ENCODE results near the gene ZNF224. TPM values are rescaled to one million over a fixed set of nuclear protein-coding genes. Genes with fewer than 3 reads are reported as not detected.
"Not testable (repeated sequence)": the region's sequence is repeated elsewhere in the genome, so short reads cannot be mapped to it uniquely, and the experiment has no call there.

ZNF224 gene
- total and polyA plus RNA-seq, 5 donors from 2014 or later: 9.4 to 42.5 (median 12.7) TPM

DNA sequence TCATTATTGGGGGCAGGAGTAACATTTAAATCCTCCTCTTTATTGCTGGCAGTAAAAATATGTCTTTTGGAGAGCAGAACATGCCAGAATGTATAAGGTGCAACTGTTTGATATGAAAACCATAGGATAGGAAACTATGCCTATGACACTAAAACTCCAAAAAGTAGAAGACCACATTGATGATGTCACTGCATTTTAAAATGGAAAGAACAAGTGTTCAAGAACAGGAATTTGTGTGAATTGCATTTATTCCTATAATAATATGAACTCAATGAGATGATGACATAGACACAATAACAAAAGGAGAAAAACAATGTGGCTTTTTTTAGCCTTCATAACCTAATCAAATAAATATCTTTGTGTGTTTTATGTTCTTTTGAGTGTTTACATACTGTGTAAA lies 15.3 kb downstream of the ZNF224 start:
- H3K4me1 Mint-ChIP-seq: peaks cover 4 to 22% (median 16%) of the 10 kb centered on the region in 4 donors
- DNase-seq (no peak), ATAC-seq (ENCODE audit: low read depth in 2 of 2) (no peak)
- H3K27me3 Mint-ChIP-seq: no peaks in the 10 kb centered on the region
- peaks cover 21% of the 10 kb centered on the region for H3K36me3 ChIP-seq (ENCODE audit: control insufficient read depth, insufficient read depth, low read length)
- peaks cover 0 to 64% (median 25%) of the 10 kb centered on the region in 7 donors for H3K9me3 Mint-ChIP-seq
- peaks cover 22% of the 10 kb centered on the region for H3K4me1 ChIP-seq (ENCODE audit: control insufficient read depth, insufficient read depth, low read length, poor library complexity, severe bottlenecking)
- H3K4me3 Mint-ChIP-seq: peak overlapping the region in 1 of 4 donors; percentile 35
- H3K27me3 ChIP-seq (ENCODE audit: control insufficient read depth, insufficient read depth, low read length): no peaks in the 10 kb centered on the region
- H3K9me3 ChIP-seq (ENCODE audit: control insufficient read depth in 2 of 2, low read length in 2 of 2): peaks cover 52 to 74% of the 10 kb centered on the region in 2 experiments
- no peak overlapping the region for H3K4me3 ChIP-seq (ENCODE audit: low read depth, low read length)
- H3K27ac Mint-ChIP-seq: no peak overlapping the region
- H3K36me3 Mint-ChIP-seq: peaks cover 26% of the 10 kb centered on the region
- no peak overlapping the region for H3K27ac ChIP-seq (ENCODE audit: insufficient read depth, low read length, poor library complexity, severe bottlenecking)

DNA sequence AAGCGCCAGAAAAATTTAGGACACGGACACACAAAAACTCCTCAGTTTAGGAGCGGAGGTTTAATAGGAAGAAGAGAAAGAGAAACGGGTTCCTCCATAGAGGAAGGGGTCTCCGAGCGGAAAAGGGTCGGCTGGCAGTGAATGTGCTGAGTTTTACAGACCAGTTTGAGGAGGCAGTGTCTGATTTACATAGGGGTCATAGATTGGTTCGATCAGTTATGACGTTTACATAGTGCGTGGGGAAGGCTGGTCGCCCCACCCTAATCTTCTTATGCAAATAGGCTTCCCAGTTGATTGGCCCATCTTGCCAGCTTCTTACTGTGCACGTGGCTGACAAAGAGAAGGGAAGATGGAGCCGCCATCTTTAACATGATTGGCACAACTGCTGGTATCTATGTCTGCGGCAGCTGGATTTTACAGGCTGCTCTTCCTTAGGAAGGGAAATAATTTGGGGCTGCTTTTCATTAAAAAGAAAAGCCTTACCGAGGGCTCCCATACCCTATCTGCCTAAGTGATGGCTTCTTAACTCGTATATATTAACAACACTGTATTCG lies 17.8 kb downstream of the ZNF224 start:
- DNase-seq: peak in 1 of 3 donors; percentile 15
- H3K36me3 Mint-ChIP-seq: peaks cover 20% of the 10 kb centered on the region

DNA sequence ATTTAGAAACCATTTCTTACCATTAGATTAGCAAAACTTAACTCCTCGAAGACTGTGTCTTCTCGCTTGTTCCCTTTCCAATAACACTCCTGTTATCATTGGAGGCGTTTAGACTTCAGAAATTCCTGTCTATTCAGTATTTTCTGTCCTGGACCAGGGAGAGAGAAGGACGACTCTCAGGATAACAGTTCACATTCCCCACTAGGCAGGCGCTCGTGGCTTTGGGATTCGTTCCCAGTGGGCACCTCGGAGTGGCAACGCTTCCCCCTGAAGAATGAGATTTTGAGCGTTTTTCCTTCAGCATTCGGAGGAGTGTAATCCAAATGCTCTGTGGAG lies 18.6 kb downstream of the ZNF224 start:
- H3K4me3 Mint-ChIP-seq: peak overlapping the region; percentile 99 to 100 (median 99)
- peak overlapping the region in 2 of 3 donors; percentile 94 to 97 for H3K27ac Mint-ChIP-seq
- Histone ChIP-seq H3K27ac (ENCODE audit: insufficient read depth, low read length, poor library complexity, severe bottlenecking) (no peak overlapping the region), H3K27me3 (ENCODE audit: control insufficient read depth, insufficient read depth, low read length) (no peaks in the 10 kb centered on the region), H3K36me3 (ENCODE audit: control insufficient read depth, insufficient read depth, low read length) (peaks cover 8% of the 10 kb centered on the region), H3K4me1 (ENCODE audit: control insufficient read depth, insufficient read depth, low read length, poor library complexity, severe bottlenecking) (peaks cover 27% of the 10 kb centered on the region), H3K4me3 (ENCODE audit: low read depth, low read length) (peak overlapping the region; percentile 98), H3K9me3 (ENCODE audit: control insufficient read depth in 2 of 2, low read length in 2 of 2) (peaks cover 28 to 44% of the 10 kb centered on the region in 2 experiments)
- DNase-seq: no peak
- H3K9me3 Mint-ChIP-seq: peaks cover 0 to 36% (median 16%) of the 10 kb centered on the region in 7 donors
- no peak for ATAC-seq (ENCODE audit: low read depth in 2 of 2)
- H3K27me3 Mint-ChIP-seq: no peaks in the 10 kb centered on the region
- peaks cover 13 to 36% (median 26%) of the 10 kb centered on the region in 4 donors for H3K4me1 Mint-ChIP-seq
- H3K36me3 Mint-ChIP-seq: peaks cover 20% of the 10 kb centered on the region

More for the DNA sequence above, 17.8 kb downstream of the ZNF224 start:
- Mint-ChIP-seq H3K27ac (no peak overlapping the region), H3K4me3 (peak overlapping the region; percentile 99 to 100 (median 99)), H3K4me1 (peaks cover 13 to 36% (median 25%) of the 10 kb centered on the region in 4 donors), H3K27me3 (no peaks in the 10 kb centered on the region), H3K9me3 (peaks cover 0 to 44% (median 18%) of the 10 kb centered on the region in 7 donors)
- Histone ChIP-seq H3K9me3 (ENCODE audit: control insufficient read depth in 2 of 2, low read length in 2 of 2) (peaks cover 36 to 52% of the 10 kb centered on the region in 2 experiments), H3K4me3 (ENCODE audit: low read depth, low read length) (peak overlapping the region; percentile 98), H3K27ac (ENCODE audit: insufficient read depth, low read length, poor library complexity, severe bottlenecking) (no peak overlapping the region), H3K4me1 (ENCODE audit: control insufficient read depth, insufficient read depth, low read length, poor library complexity, severe bottlenecking) (peaks cover 27% of the 10 kb centered on the region), H3K27me3 (ENCODE audit: control insufficient read depth, insufficient read depth, low read length) (no peaks in the 10 kb centered on the region), H3K36me3 (ENCODE audit: control insufficient read depth, insufficient read depth, low read length) (peaks cover 8% of the 10 kb centered on the region)
- ATAC-seq (ENCODE audit: low read depth in 2 of 2): no peak

DNA sequence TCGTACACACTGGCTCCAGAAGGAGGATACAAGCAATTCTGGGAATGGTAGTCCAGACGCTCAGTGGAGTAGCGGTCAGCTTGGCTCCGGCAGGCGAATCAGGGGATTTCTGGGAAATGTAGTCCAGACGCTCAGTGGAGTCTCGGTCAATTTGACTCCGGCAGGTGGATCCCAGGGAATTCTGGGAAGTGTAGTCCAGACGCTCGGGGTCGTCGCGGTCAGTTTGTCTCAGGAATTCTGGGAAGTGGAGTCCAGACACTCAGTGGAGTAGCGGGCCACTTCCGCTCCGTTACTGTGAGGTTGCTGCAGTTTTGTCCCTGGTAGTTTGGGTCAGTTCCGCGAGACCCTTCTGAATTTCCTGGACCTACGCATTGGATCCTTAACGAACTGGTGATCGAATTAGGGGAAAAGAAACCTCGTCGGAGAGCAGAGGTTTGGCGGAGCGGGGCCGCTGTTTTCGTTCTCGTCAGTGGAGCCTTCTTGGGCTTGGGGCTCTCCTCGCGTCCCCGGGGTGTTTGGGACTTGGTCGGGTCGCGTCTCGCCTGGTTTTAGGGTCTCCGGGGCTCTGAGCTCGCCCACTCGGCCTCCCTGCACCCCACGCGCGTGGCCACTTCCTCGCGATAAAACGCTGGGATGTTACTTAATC lies 19.1 kb downstream of the ZNF224 start, which contains the start of gene ZNF225:
ZNF225 (plus strand) TSS at position 262 of the 646 bp plus-strand sequence. CDS start 2,429 bp downstream, outside the sequence.
- peak within 1 kb of the TSS; percentile 98 for H3K4me3 ChIP-seq (ENCODE audit: low read depth, low read length)
- no peaks in the 10 kb centered on the region for H3K27me3 Mint-ChIP-seq
- H3K36me3 Mint-ChIP-seq: peaks cover 19% of the 10 kb centered on the region
- H3K9me3 Mint-ChIP-seq: peaks cover 0 to 31% (median 11%) of the 10 kb centered on the region in 7 donors
- H3K27ac ChIP-seq (ENCODE audit: insufficient read depth, low read length, poor library complexity, severe bottlenecking): peak within 1 kb of the TSS; percentile 43
- H3K27me3 ChIP-seq (ENCODE audit: control insufficient read depth, insufficient read depth, low read length): no peaks in the 10 kb centered on the region
- H3K4me3 Mint-ChIP-seq: peak within 1 kb of the TSS; percentile 99 to 100 (median 99)
- DNase-seq (peak; percentile 72 to 95 (median 80)), ATAC-seq (ENCODE audit: low read depth in 2 of 2) (peak; percentile 97 to 99)
- peaks cover 13 to 36% (median 26%) of the 10 kb centered on the region in 4 donors for H3K4me1 Mint-ChIP-seq
- peaks cover 27% of the 10 kb centered on the region for H3K4me1 ChIP-seq (ENCODE audit: control insufficient read depth, insufficient read depth, low read length, poor library complexity, severe bottlenecking)
- peaks cover 11% of the 10 kb centered on the region for H3K36me3 ChIP-seq (ENCODE audit: control insufficient read depth, insufficient read depth, low read length)
- H3K9me3 ChIP-seq (ENCODE audit: control insufficient read depth in 2 of 2, low read length in 2 of 2): peaks cover 23 to 39% of the 10 kb centered on the region in 2 experiments
- H3K27ac Mint-ChIP-seq: peak within 1 kb of the TSS; percentile 84 to 97 (median 94)

DNA sequence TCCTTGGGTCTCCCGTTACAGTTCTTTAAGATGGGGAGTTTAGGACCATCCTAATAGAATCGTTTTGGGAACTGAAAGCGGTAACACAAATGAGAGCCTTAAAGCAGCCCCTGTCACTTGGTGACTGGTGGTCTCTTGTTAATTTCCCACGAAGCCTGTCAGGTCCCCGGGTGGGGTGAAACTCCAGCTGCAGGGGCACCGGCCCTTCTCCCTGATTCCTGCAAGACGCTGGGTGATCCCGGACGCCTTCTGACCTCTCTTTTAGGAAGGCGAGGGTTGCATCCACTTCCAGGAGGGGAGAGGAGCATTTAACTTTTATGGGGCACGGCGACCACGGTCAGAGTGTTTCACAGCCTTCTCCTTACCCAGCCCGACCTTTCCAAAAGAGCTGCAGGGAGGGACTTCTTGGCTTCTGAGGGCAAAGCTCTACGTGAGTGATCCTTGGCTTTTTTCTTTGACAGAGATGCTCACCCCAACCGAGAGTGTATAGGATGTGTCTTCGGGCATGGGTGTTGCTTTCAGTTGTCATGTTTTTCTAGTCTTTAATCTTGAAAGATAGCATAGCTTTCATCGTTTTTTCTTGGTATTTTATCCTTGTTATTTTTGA lies 19.7 kb downstream of the ZNF224 start:
- no peaks in the 10 kb centered on the region for H3K27me3 Mint-ChIP-seq
- Histone ChIP-seq H3K4me1 (ENCODE audit: control insufficient read depth, insufficient read depth, low read length, poor library complexity, severe bottlenecking) (peaks cover 27% of the 10 kb centered on the region), H3K9me3 (ENCODE audit: control insufficient read depth in 2 of 2, low read length in 2 of 2) (peaks cover 17 to 33% of the 10 kb centered on the region in 2 experiments), H3K36me3 (ENCODE audit: control insufficient read depth, insufficient read depth, low read length) (peaks cover 16% of the 10 kb centered on the region), H3K4me3 (ENCODE audit: low read depth, low read length) (peak overlapping the region; percentile 98), H3K27me3 (ENCODE audit: control insufficient read depth, insufficient read depth, low read length) (no peaks in the 10 kb centered on the region), H3K27ac (ENCODE audit: insufficient read depth, low read length, poor library complexity, severe bottlenecking) (peak overlapping the region; percentile 43)
- ATAC-seq (ENCODE audit: low read depth in 2 of 2) (no peak), DNase-seq (peak in 1 of 3 donors; percentile 20)
- peaks cover 13 to 36% (median 26%) of the 10 kb centered on the region in 4 donors for H3K4me1 Mint-ChIP-seq
- peak overlapping the region; percentile 99 to 100 (median 99) for H3K4me3 Mint-ChIP-seq
- H3K9me3 Mint-ChIP-seq: peaks cover 0 to 28% (median 11%) of the 10 kb centered on the region in 7 donors
- peaks cover 23% of the 10 kb centered on the region for H3K36me3 Mint-ChIP-seq
- peak overlapping the region; percentile 84 to 97 (median 94) for H3K27ac Mint-ChIP-seq

DNA sequence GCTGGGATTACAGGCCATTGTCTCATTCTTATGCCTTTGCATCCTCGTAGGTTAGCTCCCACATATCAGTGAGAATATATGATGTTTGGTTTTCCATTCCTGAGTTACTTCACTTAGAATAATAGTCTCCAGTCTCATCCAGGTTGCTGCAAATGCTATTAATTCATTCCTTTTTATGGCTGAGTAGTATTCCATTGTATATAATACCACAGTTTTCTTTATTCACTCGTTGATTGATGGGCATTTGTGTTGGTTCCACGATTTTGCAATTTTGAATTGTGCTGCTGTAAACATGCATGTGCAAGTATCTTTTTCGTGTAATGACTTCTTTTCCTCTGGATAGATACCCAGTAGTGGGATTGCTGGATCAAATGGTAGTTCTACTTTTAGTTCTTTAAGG lies 27.0 kb downstream of the ZNF224 start:
- peaks cover 89% of the 10 kb centered on the region for H3K36me3 Mint-ChIP-seq
- H3K36me3 ChIP-seq (ENCODE audit: control insufficient read depth, insufficient read depth, low read length): peaks cover 75% of the 10 kb centered on the region

DNA sequence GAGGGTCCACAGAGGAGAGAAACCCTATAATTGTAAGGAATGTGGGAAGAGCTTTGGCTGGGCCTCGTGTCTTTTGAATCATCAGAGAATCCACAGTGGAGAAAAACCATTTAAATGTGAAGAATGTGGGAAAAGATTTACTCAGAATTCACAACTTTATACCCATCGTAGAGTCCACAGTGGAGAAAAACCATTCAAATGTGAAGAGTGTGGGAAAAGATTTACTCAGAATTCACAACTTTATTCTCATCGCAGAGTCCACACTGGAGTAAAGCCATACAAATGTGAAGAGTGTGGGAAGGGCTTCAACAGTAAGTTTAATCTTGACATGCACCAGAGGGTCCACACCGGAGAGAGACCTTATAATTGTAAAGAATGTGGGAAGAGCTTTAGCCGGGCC lies 37.8 kb downstream of the ZNF224 start:
- H3K9me3 Mint-ChIP-seq: peaks cover 2 to 37% (median 16%) of the 10 kb centered on the region in 7 donors

More for the DNA sequence above, 27.0 kb downstream of the ZNF224 start:
- ATAC-seq (ENCODE audit: low read depth in 2 of 2); H3K27ac ChIP-seq (ENCODE audit: insufficient read depth, low read length, poor library complexity, severe bottlenecking); DNase-seq; H3K27me3 Mint-ChIP-seq; H3K4me1 ChIP-seq (ENCODE audit: control insufficient read depth, insufficient read depth, low read length, poor library complexity, severe bottlenecking); H3K4me3 ChIP-seq (ENCODE audit: low read depth, low read length); H3K27ac Mint-ChIP-seq; H3K27me3 ChIP-seq (ENCODE audit: control insufficient read depth, insufficient read depth, low read length); H3K4me3 Mint-ChIP-seq: not testable (repeated sequence)
- peaks cover 20 to 34% of the 10 kb centered on the region in 2 experiments for H3K9me3 ChIP-seq (ENCODE audit: control insufficient read depth in 2 of 2, low read length in 2 of 2)
- H3K4me1 Mint-ChIP-seq: peaks cover 7 to 19% (median 13%) of the 10 kb centered on the region in 4 donors
- H3K9me3 Mint-ChIP-seq: peaks cover 6 to 58% (median 33%) of the 10 kb centered on the region in 7 donors

More for the DNA sequence above, 37.8 kb downstream of the ZNF224 start:
- no peak for DNase-seq
- no peak overlapping the region for H3K4me3 Mint-ChIP-seq
- no peaks in the 10 kb centered on the region for H3K27me3 ChIP-seq (ENCODE audit: control insufficient read depth, insufficient read depth, low read length)
- H3K27me3 Mint-ChIP-seq: no peaks in the 10 kb centered on the region
- H3K36me3 ChIP-seq (ENCODE audit: control insufficient read depth, insufficient read depth, low read length): peaks cover 41% of the 10 kb centered on the region
- H3K27ac Mint-ChIP-seq: no peak overlapping the region
- ATAC-seq (ENCODE audit: low read depth in 2 of 2): no peak
- H3K4me1 ChIP-seq (ENCODE audit: control insufficient read depth, insufficient read depth, low read length, poor library complexity, severe bottlenecking): no peaks in the 10 kb centered on the region
- H3K4me3 ChIP-seq (ENCODE audit: low read depth, low read length): no peak overlapping the region
- H3K27ac ChIP-seq (ENCODE audit: insufficient read depth, low read length, poor library complexity, severe bottlenecking): no peak overlapping the region
- H3K36me3 Mint-ChIP-seq: peaks cover 33% of the 10 kb centered on the region
- peaks cover 0 to 2% (median 0%) of the 10 kb centered on the region in 4 donors for H3K4me1 Mint-ChIP-seq
- peaks cover 58 to 82% of the 10 kb centered on the region in 2 experiments for H3K9me3 ChIP-seq (ENCODE audit: control insufficient read depth in 2 of 2, low read length in 2 of 2)
